SK-N-SH treated with all-trans-retinoic acid at 6 μM for 48 hours (cell line): Measurements from ENCODE around the gene CCDC3.
A peak's percentile ranks its signal among the peaks of the same experiment; 100 is the strongest.

Source experiments
- ATAC-seq: fragments of 200-7000 bp; cut with Tn5 transposase; 3 replicates; pipeline ENCODE4 v1.9.1; 2020; ENCODE audit warnings: mild to moderate bottlenecking, moderate library complexity
- ARNTL ChIP-seq: fragments of 450-650 bp; formaldehyde crosslinking; IDR thresholded peaks from 2 replicates; pipeline ENCODE4 v1.5.0; 2020; ENCODE audit warnings: low read depth, mild to moderate bottlenecking, moderate library complexity, borderline replicate concordance
- BACH2 ChIP-seq: fragments of 250-450 bp; sonication (Bioruptor Pico); IDR thresholded peaks from 2 replicates; pipeline ENCODE4 v1.9.0; 2021; ENCODE audit warnings: mild to moderate bottlenecking, borderline replicate concordance
- CSDC2 ChIP-seq: fragments of 250-450 bp; sonication (Bioruptor Pico); IDR thresholded peaks from 2 replicates; pipeline ENCODE4 v1.5.0; 2020; ENCODE audit warnings: mild to moderate bottlenecking, moderate library complexity
- CSRNP3 ChIP-seq: fragments of 250-450 bp; sonication (Bioruptor Pico); IDR thresholded peaks from 2 replicates; pipeline ENCODE4 v1.5.1; 2021; ENCODE audit warnings: mild to moderate bottlenecking, moderate library complexity
- ESRRG ChIP-seq: fragments of 250-450 bp; sonication (Bioruptor Pico); IDR thresholded peaks from 2 replicates; pipeline ENCODE4 v1.6.1; 2021; ENCODE audit warnings: mild to moderate bottlenecking
- GLIS3 ChIP-seq: fragments of 250-450 bp; sonication (Bioruptor Pico); IDR thresholded peaks from 2 replicates; pipeline ENCODE4 v1.5.0; 2020; ENCODE audit warnings: mild to moderate bottlenecking, moderate library complexity
- ISL1 ChIP-seq: fragments of 250-450 bp; sonication (Bioruptor Pico); IDR thresholded peaks from 2 replicates; pipeline ENCODE4 v2.1.2; 2022; ENCODE audit warnings: mild to moderate bottlenecking, moderate library complexity
- OSR1 ChIP-seq: fragments of 250-450 bp; sonication (Bioruptor Pico); IDR thresholded peaks from 2 replicates; pipeline ENCODE4 v1.8.0; 2022; ENCODE audit warnings: moderate library complexity, mild to moderate bottlenecking, inconsistent platforms
- PATZ1 ChIP-seq: fragments of 250-450 bp; sonication (Bioruptor Pico); IDR thresholded peaks from 2 replicates; pipeline ENCODE4 v1.8.0; 2020; ENCODE audit warnings: mild to moderate bottlenecking, moderate library complexity, borderline replicate concordance
- POU6F1 ChIP-seq: fragments of 250-450 bp; sonication (Bioruptor Pico); IDR thresholded peaks from 2 replicates; pipeline ENCODE4 v1.8.0; 2021; ENCODE audit warnings: low read depth, mild to moderate bottlenecking, moderate library complexity, borderline replicate concordance
- PPARA ChIP-seq: fragments of 250-450 bp; sonication (Bioruptor Pico); IDR thresholded peaks from 2 replicates; pipeline ENCODE4 v1.5.0; 2020; ENCODE audit warnings: mild to moderate bottlenecking, borderline replicate concordance
- SNAI2 ChIP-seq: fragments of 250-450 bp; sonication (Bioruptor Pico); IDR thresholded peaks from 2 replicates; pipeline ENCODE4 v1.5.0; 2020; ENCODE audit warnings: mild to moderate bottlenecking, moderate library complexity
- TCF4 ChIP-seq: fragments of 250-450 bp; sonication (Bioruptor Pico); IDR thresholded peaks from 2 replicates; pipeline ENCODE4 v1.8.0; 2021; ENCODE audit warnings: mild to moderate bottlenecking, moderate library complexity, borderline replicate concordance
- TOX ChIP-seq: fragments of 250-450 bp; sonication (Bioruptor Pico); IDR thresholded peaks from 2 replicates; pipeline ENCODE4 v1.8.0; 2021; ENCODE audit warnings: mild to moderate bottlenecking, moderate library complexity, borderline replicate concordance
- TSHZ2 ChIP-seq: fragments of 250-450 bp; sonication (Bioruptor Pico); IDR thresholded peaks from 2 replicates; pipeline ENCODE4 v1.5.0; 2020; ENCODE audit warnings: mild to moderate bottlenecking, moderate library complexity
- ZC3H10 ChIP-seq: fragments of 250-450 bp; sonication (Bioruptor Pico); IDR thresholded peaks from 2 replicates; pipeline ENCODE4 v1.5.1; 2021; ENCODE audit warnings: mild to moderate bottlenecking, moderate library complexity
- ZFP3 ChIP-seq: fragments of 250-450 bp; sonication (Bioruptor Pico); IDR thresholded peaks from 2 replicates; pipeline ENCODE4 v1.5.0; 2020; ENCODE audit warnings: mild to moderate bottlenecking, moderate library complexity
- ZNF70 ChIP-seq: fragments of 450-650 bp; formaldehyde crosslinking; IDR thresholded peaks from 2 replicates; pipeline ENCODE4 v1.5.0; 2020; ENCODE audit warnings: mild to moderate bottlenecking, moderate library complexity
- ZNF8 ChIP-seq: fragments of 450-650 bp; formaldehyde crosslinking; IDR thresholded peaks from 2 replicates; pipeline ENCODE4 v1.5.0; 2020; ENCODE audit warnings: mild to moderate bottlenecking, moderate library complexity

CCDC3 gene

GRCh38 chr10:12905067-12905466 lies 96.4 kb downstream of the CCDC3 start:
- no peak for ATAC-seq
- TF ChIP-seq POU6F1 (CRISPR knock-in tag) (no peak), ISL1 (CRISPR knock-in tag) (no peak), ZNF8 (CRISPR knock-in tag) (no peak), ARNTL (no peak), TSHZ2 (CRISPR knock-in tag) (no peak), CSDC2 (CRISPR knock-in tag) (no peak), TOX (no peak), SNAI2 (no peak), BACH2 (no peak), CSRNP3 (no peak), PATZ1 (CRISPR knock-in tag) (no peak)

- no peak for ATAC-seq
- TF ChIP-seq BACH2, result no peak
- TF ChIP-seq ZC3H10, result no peak
- TF ChIP-seq CSRNP3, result no peak
- TF ChIP-seq OSR1 (CRISPR knock-in tag), result no peak
- TF ChIP-seq PPARA, result no peak
- TF ChIP-seq SNAI2, result no peak
- TF ChIP-seq PATZ1 (CRISPR knock-in tag), result no peak
- no peak for TF ChIP-seq TCF4 (CRISPR knock-in tag)
- TF ChIP-seq ZFP3 (CRISPR knock-in tag), result no peak
- TF ChIP-seq ZNF70 (CRISPR knock-in tag), result no peak
Observed at GRCh38 chr10:12902851-12903358, 98.6 kb downstream of the CCDC3 start.

GRCh38 chr10:12902135-12902572 lies 99.4 kb downstream of the CCDC3 start:
- TF ChIP-seq GLIS3 (no peak), ZNF8 (CRISPR knock-in tag) (no peak), PATZ1 (CRISPR knock-in tag) (no peak), POU6F1 (CRISPR knock-in tag) (no peak), ESRRG (CRISPR knock-in tag) (no peak)
- TF ChIP-seq, all 23 proteins: peak for 0
- ATAC-seq, result peak; percentile 86
